Lung (tissue), 12 donors: ENCODE results near the gene DIDO1. TPM values are rescaled to one million over a fixed set of nuclear protein-coding genes. Genes with fewer than 3 reads are reported as not detected.

Experiments
- ATAC-seq: fragments of 200-7000 bp; cut with Tn5 transposase; one replicate; pipeline ENCODE4 v1.9.1; 2020; ENCODE audit warnings: moderate number of reproducible peaks; ENCODE audit not compliant: insufficient read depth, low FRiP score
- DNase-seq, 3 donors: peaks; one replicate each; pipeline ENCODE4 v3.0.0-alpha.2; 2013 to 2017
- H3K27ac ChIP-seq, 2 donors: one replicate each; pipeline ENCODE4 v1.5.1; 2013; ENCODE audit warnings: mild to moderate bottlenecking in 2 of 2, moderate library complexity in 2 of 2, control low read depth in 1 of 2, inconsistent platforms in 1 of 2, low read depth in 1 of 2, low read length in 1 of 2
- H3K27me3 ChIP-seq, 3 donors: one replicate each; pipeline ENCODE4 v1.5.1; 2013; ENCODE audit warnings: low read length in 2 of 3; ENCODE audit not compliant: control insufficient read depth in 3 of 3, insufficient read depth in 3 of 3
- H3K36me3 ChIP-seq, 4 donors: one replicate each; pipeline ENCODE4 v1.5.1; 2013; ENCODE audit warnings: low read length in 4 of 4, mild to moderate bottlenecking in 1 of 4, moderate library complexity in 1 of 4; ENCODE audit not compliant: control insufficient read depth in 4 of 4, insufficient read depth in 4 of 4
- H3K4me1 ChIP-seq, 5 donors: one replicate each; pipeline ENCODE4 v1.5.1; 2013; ENCODE audit warnings: low read length in 5 of 5, mild to moderate bottlenecking in 2 of 5, moderate library complexity in 1 of 5; ENCODE audit not compliant: control insufficient read depth in 5 of 5, insufficient read depth in 5 of 5
- H3K4me3 ChIP-seq: one replicate; pipeline ENCODE4 v1.5.1; 2013; ENCODE audit warnings: mild to moderate bottlenecking, control low read depth, moderate library complexity
- H3K9ac ChIP-seq, 2 donors: one replicate each; pipeline ENCODE4 v1.5.1; 2013; ENCODE audit warnings: low read length in 2 of 2, control low read depth in 1 of 2; ENCODE audit not compliant: insufficient read depth in 1 of 2
- H3K9me3 ChIP-seq, 4 donors: one replicate each; pipeline ENCODE4 v1.5.1; 2013; ENCODE audit warnings: low read length in 3 of 4, mild to moderate bottlenecking in 1 of 4, moderate library complexity in 1 of 4; ENCODE audit not compliant: control insufficient read depth in 4 of 4, insufficient read depth in 3 of 4
- CTCF ChIP-seq: IDR thresholded peaks from 2 replicates; pipeline ENCODE4 v1.5.1; 2012; ENCODE audit warnings: mild to moderate bottlenecking; ENCODE audit errors: control extremely low read depth, extremely low read depth
- WGBS, 2 donors: extraction: QIAGEN DNeasy Blood & Tissue Kit; methylation state at CpG; one replicate each; pipeline ENCODE4 v1.1.7; 2013; 5-methylcytosine and 5-hydroxymethylcytosine counted together
- polyA plus RNA-seq, 2 donors: library from polyadenylated mRNA; stranded (reverse); fragments of 200-250 nt; gene quantifications; one replicate each; pipeline ENCODE4 v1.2.1, GENCODE V29; 2013
- total RNA-seq, 2 donors: library from RNA; depleted of rRNA in 1 of 2; stranded (reverse); fragments of >200 nt in 1 of 2; gene quantifications; one replicate each; pipeline ENCODE4 v1.2.1, GENCODE V29; 2014 to 2021
- donor health status: control.
- donor health status: control.
- donor health status: Bipolar disorder and iron deficiency.
- donor health status: healthy.
- donor health status: DM: yes; HTN: yes; CAD: no.

Gene DIDO1
- total and polyA plus RNA-seq, 4 donors = 19.6 to 71.2 (median 35.8) TPM

DNA sequence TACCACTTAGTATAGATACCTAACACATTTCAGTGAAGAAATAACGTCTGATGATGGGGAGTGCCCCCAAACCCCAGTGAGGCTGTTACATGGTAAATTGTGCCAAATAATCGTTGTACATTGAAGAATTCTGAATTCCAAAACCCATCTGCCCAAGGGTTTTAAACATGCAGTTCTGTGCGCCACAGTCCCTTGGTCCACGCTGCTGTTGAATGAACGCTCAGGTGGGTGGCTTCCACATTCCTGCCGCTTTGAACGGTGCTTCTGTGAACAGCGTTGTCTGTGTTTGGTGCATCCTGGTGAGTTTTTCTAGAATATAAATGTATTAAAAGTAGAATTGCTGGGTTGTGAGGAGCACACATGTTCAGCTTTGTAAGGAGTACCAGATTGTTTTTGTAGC is 14.6 kb upstream of the DIDO1 start:
- ATAC-seq (no peak), DNase-seq (no peak)
- peaks cover 9 to 24% (median 15%) of the 10 kb centered on the region in 5 donors for H3K4me1 ChIP-seq
- WGBS, 2 donors = 93% methylated on average over 8 of the region's 8 CpGs
- no peak overlapping the region for H3K27ac ChIP-seq
- no peak overlapping the region for H3K4me3 ChIP-seq
- no peak for TF ChIP-seq CTCF
- H3K9me3 ChIP-seq = no peaks in the 10 kb centered on the region
- H3K36me3 ChIP-seq = peaks cover 8 to 32% (median 17%) of the 10 kb centered on the region in 4 donors
- H3K9ac ChIP-seq = no peak overlapping the region
- H3K27me3 ChIP-seq = no peaks in the 10 kb centered on the region

DNA sequence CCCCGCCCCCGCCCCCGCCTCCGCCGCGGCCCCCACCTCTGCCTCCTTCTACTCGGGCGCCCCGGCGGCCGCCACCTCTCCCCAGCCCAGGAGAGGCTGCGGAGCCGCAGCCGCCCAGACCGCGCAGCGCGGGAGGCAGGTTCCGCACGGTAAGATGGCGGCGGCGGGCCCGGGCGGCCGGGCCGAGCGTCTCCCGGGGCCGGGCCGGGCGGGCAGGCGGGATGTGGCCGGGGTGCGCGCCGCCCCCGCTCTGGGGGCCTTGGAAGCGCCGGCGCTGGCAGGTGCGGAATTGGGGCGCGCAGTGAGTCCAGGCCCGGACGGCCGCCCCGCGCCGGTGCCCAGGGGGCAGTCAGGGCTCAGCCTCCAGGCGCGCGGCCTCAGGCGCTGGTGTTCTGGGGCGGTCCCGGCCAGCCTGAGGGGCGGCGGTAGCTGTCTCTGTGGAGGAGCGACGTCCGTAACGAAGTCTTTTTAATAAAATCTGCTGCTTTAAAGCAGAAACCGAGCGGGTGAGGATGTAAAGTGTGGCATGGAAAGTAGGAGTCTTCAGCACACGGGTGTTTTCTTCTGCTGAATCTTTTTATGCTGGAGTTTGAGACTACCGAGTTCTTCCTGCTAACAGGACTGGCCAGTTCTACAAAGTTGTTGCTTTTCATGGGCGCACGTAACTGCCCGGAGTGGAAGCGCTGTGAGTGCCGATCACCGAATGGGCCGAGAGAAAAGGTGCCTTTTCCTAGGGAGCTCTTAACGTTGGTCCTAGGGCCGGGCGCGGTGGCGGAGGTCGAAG is 12.0 kb upstream of the DIDO1 start, which contains the start of gene GID8:
TSS of gene GID8 (plus strand) at position 43 of the 784 bp plus-strand sequence. CDS start 3,356 bp downstream, outside the sequence.
- Histone ChIP-seq H3K4me1 (peaks cover 9 to 33% (median 19%) of the 10 kb centered on the region in 5 donors), H3K27ac (peak within 1 kb of the TSS; percentile 91 to 92), H3K27me3 (no peaks in the 10 kb centered on the region), H3K9ac (peak within 1 kb of the TSS; percentile 84), H3K9me3 (no peaks in the 10 kb centered on the region), H3K4me3 (peak within 1 kb of the TSS; percentile 92), H3K36me3 (peaks cover 0 to 20% (median 9%) of the 10 kb centered on the region in 4 donors)
- 0% methylated on average over 42 to 79 of the region's 79 CpGs for WGBS, 2 donors
- ATAC-seq = peak; percentile 38
- no peak for TF ChIP-seq CTCF
- DNase-seq = peak; percentile 51 to 54 (median 53)

DNA sequence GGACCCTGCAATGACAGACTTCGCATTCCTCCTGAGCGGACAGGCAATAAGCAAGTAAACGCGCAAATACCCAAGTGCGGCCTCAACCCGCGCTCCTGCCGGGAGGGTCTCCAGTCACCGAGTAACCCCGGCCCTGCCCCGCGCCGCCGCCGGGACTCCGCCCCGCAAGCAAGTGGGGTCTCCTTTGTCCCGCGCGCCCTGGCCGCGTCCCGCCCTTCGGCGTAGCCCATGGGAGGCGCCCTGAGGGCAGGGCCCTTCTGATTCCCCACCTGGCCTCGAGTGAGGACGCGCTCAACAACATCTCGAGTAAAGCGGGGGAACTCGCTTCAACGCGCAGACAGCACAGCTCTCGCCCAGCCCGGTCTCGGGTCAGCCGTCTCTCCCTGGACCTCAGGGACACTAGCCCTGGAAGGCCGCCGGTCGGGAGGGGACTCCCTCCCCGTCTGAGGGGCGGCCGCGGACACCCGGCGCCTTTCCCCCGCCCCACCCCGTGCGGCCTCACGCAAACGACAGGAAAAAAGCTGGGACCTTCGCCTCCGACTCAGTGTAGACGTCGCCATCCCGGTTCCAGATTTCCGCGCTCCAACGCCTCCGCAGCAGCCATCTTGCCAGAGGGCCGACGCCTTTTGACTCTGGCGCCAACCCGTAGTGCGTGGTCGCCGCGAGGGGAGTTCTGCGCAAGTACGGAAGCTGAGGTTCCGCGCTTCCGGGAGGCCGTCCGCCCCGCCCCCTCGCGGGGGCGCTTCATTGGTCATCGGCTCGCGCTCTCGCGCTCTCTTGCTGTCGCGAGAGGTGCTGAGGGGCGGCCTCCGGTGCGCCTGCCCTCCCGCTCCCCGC is 11.2 kb upstream of the DIDO1 start:
- Histone ChIP-seq H3K4me3 (peak overlapping the region; percentile 92), H3K27me3 (no peaks in the 10 kb centered on the region), H3K27ac (peak overlapping the region; percentile 76 to 91), H3K9me3 (no peaks in the 10 kb centered on the region), H3K9ac (peak overlapping the region; percentile 75 to 84), H3K4me1 (peaks cover 9 to 33% (median 19%) of the 10 kb centered on the region in 5 donors), H3K36me3 (peaks cover 0 to 18% (median 8%) of the 10 kb centered on the region in 4 donors)
- no peak for TF ChIP-seq CTCF
- DNase-seq (peak; percentile 95 to 99 (median 98)), ATAC-seq (peak; percentile 96)
- WGBS, 2 donors = 0 to 1% methylated on average over 91 to 92 of the region's 92 CpGs
